ENCODE measurements around the gene MRPS11.

- TF ChIP-seq CTCF (IDR thresholded peaks at IDR 0.05; ENCODE audit: low read length) (no peak), EZH2phosphoT487 (IDR thresholded peaks at IDR 0.05; ENCODE audit: low read length) (no peak)
Measured at GRCh38 chr15:88428805-88429605, 38.5 kb upstream of the MRPS11 start.
